Ishikawa (cell line): ENCODE measurements around the gene ACSL6.

Experiments used
- CEBPB ChIP-seq: IDR thresholded peaks from 2 replicates; pipeline ENCODE4 v1.6.1; 2012
- CREB1 ChIP-seq: IDR thresholded peaks from 2 replicates; pipeline ENCODE4 v1.6.1; 2012; ENCODE audit warnings: low read depth
- EGR1 ChIP-seq: IDR thresholded peaks from 2 replicates; pipeline ENCODE4 v1.6.1; 2012
- EP300 ChIP-seq: IDR thresholded peaks from 2 replicates; pipeline ENCODE4 v1.6.1; 2012; ENCODE audit warnings: borderline replicate concordance
- FOXM1 ChIP-seq: IDR thresholded peaks from 2 replicates; pipeline ENCODE4 v1.6.1; 2012; ENCODE audit warnings: low read depth, borderline replicate concordance
- NFIC ChIP-seq: IDR thresholded peaks from 2 replicates; pipeline ENCODE4 v1.6.1; 2012
- RAD21 ChIP-seq: IDR thresholded peaks from 2 replicates; pipeline ENCODE4 v1.6.1; 2012; ENCODE audit warnings: low read depth
- TAF1 ChIP-seq: IDR thresholded peaks from 2 replicates; pipeline ENCODE4 v1.6.1; 2012; ENCODE audit warnings: low read depth, mild to moderate bottlenecking
- TCF12 ChIP-seq: IDR thresholded peaks from 2 replicates; pipeline ENCODE4 v1.6.1; 2012; ENCODE audit warnings: low read depth
- TEAD4 ChIP-seq: IDR thresholded peaks from 2 replicates; pipeline ENCODE4 v1.6.1; 2012
- YY1 ChIP-seq: IDR thresholded peaks from 2 replicates; pipeline ENCODE4 v1.6.1; 2012; ENCODE audit warnings: low read depth
- ZBTB7A ChIP-seq: IDR thresholded peaks from 2 replicates; pipeline ENCODE4 v1.6.1; 2012; ENCODE audit warnings: low read depth
- TF ChIP-seq, protein P1 (sequence below): IDR thresholded peaks from 2 replicates; pipeline ENCODE4 v1.6.1; 2012
- TF ChIP-seq, protein P2 (sequence below): IDR thresholded peaks from 2 replicates; pipeline ENCODE4 v1.6.1; 2012; ENCODE audit warnings: low read depth, mild to moderate bottlenecking
- TF ChIP-seq, protein P3 (sequence below): IDR thresholded peaks from 2 replicates; pipeline ENCODE4 v1.6.1; 2012

ACSL6 gene

DNA sequence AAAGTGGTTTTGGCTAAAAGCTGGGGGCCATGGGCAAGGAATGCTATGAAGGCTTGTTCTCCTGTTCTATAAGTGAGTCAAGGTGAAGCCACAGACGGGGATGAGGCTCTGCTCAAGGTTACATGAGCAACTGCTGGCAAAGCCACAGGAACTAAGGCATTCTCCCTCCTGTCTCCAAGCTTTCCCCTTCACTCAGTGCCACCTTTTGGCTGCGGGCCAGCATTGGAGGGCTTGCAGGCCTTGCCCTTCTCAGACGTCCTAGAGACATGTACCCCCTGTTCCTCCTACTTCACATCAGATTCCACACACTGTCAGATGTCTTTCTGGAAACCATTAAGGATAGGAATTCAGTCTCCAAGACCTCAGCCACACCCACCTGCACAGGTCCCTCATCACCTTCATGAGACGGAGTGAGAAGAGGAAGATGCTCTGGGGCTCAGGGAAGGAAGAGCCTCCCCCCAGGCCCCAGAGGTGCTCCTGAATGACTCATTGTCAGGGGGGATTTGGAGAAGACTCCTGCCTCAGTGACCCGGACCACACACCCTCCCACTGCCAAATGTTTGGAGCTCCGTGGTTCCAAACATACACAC lies 45.5 kb downstream of the ACSL6 start:
- TF ChIP-seq EGR1 (no peak), CREB1 (no peak), TCF12 (no peak), YY1 (no peak), RAD21 (no peak), CEBPB (no peak), TAF1 (no peak), TEAD4 (no peak), FOXM1 (no peak), ZBTB7A (no peak), EP300 (no peak), NFIC (no peak)
- TF ChIP-seq, protein P1, sequence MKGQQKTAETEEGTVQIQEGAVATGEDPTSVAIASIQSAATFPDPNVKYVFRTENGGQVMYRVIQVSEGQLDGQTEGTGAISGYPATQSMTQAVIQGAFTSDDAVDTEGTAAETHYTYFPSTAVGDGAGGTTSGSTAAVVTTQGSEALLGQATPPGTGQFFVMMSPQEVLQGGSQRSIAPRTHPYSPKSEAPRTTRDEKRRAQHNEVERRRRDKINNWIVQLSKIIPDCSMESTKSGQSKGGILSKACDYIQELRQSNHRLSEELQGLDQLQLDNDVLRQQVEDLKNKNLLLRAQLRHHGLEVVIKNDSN = no peak
- TF ChIP-seq, protein P2, sequence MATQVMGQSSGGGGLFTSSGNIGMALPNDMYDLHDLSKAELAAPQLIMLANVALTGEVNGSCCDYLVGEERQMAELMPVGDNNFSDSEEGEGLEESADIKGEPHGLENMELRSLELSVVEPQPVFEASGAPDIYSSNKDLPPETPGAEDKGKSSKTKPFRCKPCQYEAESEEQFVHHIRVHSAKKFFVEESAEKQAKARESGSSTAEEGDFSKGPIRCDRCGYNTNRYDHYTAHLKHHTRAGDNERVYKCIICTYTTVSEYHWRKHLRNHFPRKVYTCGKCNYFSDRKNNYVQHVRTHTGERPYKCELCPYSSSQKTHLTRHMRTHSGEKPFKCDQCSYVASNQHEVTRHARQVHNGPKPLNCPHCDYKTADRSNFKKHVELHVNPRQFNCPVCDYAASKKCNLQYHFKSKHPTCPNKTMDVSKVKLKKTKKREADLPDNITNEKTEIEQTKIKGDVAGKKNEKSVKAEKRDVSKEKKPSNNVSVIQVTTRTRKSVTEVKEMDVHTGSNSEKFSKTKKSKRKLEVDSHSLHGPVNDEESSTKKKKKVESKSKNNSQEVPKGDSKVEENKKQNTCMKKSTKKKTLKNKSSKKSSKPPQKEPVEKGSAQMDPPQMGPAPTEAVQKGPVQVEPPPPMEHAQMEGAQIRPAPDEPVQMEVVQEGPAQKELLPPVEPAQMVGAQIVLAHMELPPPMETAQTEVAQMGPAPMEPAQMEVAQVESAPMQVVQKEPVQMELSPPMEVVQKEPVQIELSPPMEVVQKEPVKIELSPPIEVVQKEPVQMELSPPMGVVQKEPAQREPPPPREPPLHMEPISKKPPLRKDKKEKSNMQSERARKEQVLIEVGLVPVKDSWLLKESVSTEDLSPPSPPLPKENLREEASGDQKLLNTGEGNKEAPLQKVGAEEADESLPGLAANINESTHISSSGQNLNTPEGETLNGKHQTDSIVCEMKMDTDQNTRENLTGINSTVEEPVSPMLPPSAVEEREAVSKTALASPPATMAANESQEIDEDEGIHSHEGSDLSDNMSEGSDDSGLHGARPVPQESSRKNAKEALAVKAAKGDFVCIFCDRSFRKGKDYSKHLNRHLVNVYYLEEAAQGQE = no peak
- TF ChIP-seq, protein P3, sequence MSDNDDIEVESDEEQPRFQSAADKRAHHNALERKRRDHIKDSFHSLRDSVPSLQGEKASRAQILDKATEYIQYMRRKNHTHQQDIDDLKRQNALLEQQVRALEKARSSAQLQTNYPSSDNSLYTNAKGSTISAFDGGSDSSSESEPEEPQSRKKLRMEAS = no peak

DNA sequence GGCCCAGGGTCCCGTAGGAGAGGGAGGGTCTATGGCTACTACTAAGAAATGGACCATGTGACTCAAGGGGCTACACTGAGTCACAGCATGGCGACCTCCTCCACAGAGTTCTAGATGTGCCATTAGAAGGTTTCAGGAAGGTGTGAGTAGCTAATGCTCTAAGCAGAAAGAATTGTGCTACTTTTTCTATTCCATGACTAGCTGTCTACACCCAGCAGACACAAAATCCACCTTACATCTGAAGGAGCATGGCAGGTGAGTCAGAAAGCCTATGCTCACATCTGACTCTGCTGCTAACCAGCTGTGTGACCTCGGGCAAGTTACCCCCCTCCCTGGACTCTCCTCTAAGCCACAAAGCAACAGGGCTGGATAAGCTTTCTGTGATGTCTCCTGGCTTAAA lies 51.6 kb downstream of the ACSL6 start:
- TF ChIP-seq CEBPB (no peak), CREB1 (no peak), FOXM1 (no peak), EGR1 (no peak), YY1 (no peak)
- TF ChIP-seq, protein P3 = no peak

DNA sequence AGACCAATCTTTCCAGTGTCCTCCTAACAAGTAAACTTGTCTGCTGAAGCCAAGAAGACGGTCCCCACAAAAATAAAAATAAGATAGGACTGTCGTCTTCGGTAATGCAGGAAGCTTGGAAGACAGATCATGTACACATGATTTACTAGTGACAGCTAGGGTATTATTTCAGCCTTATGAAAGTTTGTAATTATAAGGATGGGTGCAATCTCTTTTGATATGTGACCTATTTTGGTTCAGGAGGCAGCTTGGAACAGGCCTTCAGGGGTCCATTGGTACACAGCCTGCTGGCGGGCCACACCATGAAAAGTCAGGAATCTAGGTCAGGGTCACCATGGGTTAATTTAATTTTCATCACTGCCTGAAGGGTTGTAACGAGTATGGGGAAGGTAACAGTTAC lies 52.3 kb downstream of the ACSL6 start:
- TF ChIP-seq NFIC (no peak), TAF1 (no peak), TEAD4 (no peak), CREB1 (no peak), EP300 (no peak), EGR1 (no peak), RAD21 (no peak)
- TF ChIP-seq, protein P1 = no peak
- TF ChIP-seq, protein P3 = no peak
- TF ChIP-seq, protein P2 = no peak

DNA sequence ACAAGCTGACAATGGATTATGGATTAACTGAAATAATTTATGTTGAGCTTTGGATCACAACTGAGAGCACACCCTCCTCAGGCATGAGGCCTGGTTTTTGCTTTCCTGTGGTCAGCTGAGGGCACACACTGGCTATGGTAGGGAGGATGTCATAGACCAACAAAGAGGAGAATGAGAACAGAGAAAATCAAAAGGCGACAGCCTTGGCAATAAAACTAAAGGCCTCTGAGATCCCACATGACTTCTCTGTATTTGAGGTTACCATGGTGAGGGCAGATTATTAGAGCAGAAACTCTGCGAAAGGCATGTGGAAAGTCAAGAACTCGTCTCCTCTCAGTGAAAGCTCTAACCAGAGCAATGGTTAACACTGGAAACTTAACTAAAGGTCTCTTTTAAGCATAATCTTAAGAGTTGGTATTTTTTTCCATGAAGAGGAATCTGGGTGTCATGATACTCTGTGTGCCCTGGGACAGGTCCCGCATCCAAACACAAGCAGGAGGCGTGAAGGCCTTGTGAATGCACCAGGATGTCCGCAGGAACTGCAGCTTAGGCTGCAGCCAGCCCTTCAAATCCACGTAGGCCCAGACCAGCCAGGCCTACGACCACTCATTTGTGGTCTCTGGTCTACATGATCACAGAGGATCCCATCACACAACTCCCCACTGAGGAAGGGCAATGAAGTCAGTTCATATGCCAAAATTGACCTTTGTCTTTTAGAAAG lies 53.6 kb downstream of the ACSL6 start:
- no peak for TF ChIP-seq EP300
- TF ChIP-seq ZBTB7A = no peak
- TF ChIP-seq EGR1 = no peak
- TF ChIP-seq YY1 = no peak
- TF ChIP-seq, protein P3 = no peak
- TF ChIP-seq NFIC = no peak
- TF ChIP-seq, protein P1 = no peak
- no peak for TF ChIP-seq RAD21
- no peak for TF ChIP-seq CREB1
- no peak for TF ChIP-seq CEBPB
- TF ChIP-seq TEAD4 = no peak
- no peak for TF ChIP-seq FOXM1
- TF ChIP-seq, protein P2 = no peak
- TF ChIP-seq TAF1 = no peak
- TF ChIP-seq TCF12 = no peak
